ENCODE results near the gene AMD1. TPM values are rescaled to one million over a fixed set of nuclear protein-coding genes. Genes with fewer than 3 reads are reported as not detected.
A peak's percentile ranks its signal among the peaks of the same experiment; 100 is the strongest.
"Not testable (repeated sequence)": the region's sequence is repeated elsewhere in the genome, so short reads cannot be mapped to it uniquely, and the experiment has no call there.

The AMD1 gene
- total and polyA plus RNA-seq, 2 experiments from 2014 or later = 127 to 243 TPM

- TF ChIP-seq, protein P1, sequence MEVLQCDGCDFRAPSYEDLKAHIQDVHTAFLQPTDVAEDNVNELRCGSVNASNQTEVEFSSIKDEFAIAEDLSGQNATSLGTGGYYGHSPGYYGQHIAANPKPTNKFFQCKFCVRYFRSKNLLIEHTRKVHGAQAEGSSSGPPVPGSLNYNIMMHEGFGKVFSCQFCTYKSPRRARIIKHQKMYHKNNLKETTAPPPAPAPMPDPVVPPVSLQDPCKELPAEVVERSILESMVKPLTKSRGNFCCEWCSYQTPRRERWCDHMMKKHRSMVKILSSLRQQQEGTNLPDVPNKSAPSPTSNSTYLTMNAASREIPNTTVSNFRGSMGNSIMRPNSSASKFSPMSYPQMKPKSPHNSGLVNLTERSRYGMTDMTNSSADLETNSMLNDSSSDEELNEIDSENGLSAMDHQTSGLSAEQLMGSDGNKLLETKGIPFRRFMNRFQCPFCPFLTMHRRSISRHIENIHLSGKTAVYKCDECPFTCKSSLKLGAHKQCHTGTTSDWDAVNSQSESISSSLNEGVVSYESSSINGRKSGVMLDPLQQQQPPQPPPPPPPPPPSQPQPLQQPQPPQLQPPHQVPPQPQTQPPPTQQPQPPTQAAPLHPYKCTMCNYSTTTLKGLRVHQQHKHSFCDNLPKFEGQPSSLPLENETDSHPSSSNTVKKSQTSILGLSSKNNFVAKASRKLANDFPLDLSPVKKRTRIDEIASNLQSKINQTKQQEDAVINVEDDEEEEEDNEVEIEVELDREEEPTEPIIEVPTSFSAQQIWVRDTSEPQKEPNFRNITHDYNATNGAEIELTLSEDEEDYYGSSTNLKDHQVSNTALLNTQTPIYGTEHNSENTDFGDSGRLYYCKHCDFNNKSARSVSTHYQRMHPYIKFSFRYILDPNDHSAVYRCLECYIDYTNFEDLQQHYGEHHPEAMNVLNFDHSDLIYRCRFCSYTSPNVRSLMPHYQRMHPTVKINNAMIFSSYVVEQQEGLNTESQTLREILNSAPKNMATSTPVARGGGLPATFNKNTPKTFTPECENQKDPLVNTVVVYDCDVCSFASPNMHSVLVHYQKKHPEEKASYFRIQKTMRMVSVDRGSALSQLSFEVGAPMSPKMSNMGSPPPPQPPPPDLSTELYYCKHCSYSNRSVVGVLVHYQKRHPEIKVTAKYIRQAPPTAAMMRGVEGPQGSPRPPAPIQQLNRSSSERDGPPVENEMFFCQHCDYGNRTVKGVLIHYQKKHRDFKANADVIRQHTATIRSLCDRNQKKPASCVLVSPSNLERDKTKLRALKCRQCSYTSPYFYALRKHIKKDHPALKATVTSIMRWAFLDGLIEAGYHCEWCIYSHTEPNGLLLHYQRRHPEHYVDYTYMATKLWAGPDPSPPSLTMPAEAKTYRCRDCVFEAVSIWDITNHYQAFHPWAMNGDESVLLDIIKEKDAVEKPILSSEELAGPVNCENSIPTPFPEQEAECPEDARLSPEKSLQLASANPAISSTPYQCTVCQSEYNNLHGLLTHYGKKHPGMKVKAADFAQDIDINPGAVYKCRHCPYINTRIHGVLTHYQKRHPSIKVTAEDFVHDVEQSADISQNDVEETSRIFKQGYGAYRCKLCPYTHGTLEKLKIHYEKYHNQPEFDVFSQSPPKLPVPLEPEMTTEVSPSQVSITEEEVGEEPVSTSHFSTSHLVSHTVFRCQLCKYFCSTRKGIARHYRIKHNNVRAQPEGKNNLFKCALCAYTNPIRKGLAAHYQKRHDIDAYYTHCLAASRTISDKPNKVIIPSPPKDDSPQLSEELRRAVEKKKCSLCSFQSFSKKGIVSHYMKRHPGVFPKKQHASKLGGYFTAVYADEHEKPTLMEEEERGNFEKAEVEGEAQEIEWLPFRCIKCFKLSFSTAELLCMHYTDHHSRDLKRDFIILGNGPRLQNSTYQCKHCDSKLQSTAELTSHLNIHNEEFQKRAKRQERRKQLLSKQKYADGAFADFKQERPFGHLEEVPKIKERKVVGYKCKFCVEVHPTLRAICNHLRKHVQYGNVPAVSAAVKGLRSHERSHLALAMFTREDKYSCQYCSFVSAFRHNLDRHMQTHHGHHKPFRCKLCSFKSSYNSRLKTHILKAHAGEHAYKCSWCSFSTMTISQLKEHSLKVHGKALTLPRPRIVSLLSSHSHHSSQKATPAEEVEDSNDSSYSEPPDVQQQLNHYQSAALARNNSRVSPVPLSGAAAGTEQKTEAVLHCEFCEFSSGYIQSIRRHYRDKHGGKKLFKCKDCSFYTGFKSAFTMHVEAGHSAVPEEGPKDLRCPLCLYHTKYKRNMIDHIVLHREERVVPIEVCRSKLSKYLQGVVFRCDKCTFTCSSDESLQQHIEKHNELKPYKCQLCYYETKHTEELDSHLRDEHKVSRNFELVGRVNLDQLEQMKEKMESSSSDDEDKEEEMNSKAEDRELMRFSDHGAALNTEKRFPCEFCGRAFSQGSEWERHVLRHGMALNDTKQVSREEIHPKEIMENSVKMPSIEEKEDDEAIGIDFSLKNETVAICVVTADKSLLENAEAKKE (CRISPR knock-in tag; IDR thresholded peaks at IDR 0.05) = no peak
- TF ChIP-seq POLR2AphosphoS5 (IDR thresholded peaks at IDR 0.05; ENCODE audit: low read depth) = no peak
- no peak for TF ChIP-seq ETS1 (IDR thresholded peaks at IDR 0.05)
- TF ChIP-seq EZH2 (IDR thresholded peaks at IDR 0.05; ENCODE audit: low read depth, unreplicated experiment) = no peak
Measured at GRCh38 chr6:110898111-110898510, 23.5 kb downstream of the AMD1 start (continued).

DNA sequence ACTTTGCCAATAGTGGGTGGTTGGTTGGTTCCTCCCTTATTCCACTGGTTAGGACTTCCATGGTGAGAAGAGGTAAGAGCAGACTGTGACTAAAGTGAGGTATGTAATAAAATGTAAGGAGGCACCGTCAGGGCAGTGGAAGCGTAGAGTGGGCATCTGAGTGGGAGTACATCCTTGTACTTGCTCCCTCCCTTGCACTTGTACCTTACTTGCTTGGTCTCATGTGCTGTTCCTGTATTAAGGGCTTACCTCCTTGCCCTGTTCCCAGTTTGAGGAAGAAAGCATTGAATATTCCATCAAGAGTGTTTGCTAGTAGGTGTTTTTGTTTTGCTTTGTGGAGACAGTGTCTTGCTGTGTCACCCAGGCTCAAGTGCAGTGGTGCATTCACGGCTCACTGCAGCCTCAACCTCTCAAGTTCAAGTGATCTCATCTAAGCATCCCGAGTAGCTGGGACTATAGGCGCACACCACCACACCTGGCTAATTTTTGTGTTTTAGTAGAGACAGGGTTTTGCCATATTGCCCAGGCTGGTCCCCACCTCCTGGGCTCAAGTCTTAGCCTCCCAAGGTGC is 25.5 kb downstream of the AMD1 start:
- Mint-ChIP-seq H3K9me3 (peaks cover 20% of the 10 kb centered on the region), H3K36me3 (ENCODE audit: low read depth) (peaks cover 51% of the 10 kb centered on the region), H3K27ac (no peak overlapping the region), H3K4me1 (no peaks in the 10 kb centered on the region), H3K4me3 (no peak overlapping the region), H3K27me3 (ENCODE audit: insufficient read depth, low read depth, poor library complexity) (peaks cover 4% of the 10 kb centered on the region)
- H3K27ac ChIP-seq (ENCODE audit: low read depth) = peak overlapping the region; percentile 55
- H4K20me1 ChIP-seq (replicated peaks; ENCODE audit: insufficient read depth) = peaks cover 8% of the 10 kb centered on the region
- no peak for DNase-seq (ENCODE audit: low spot score)
- H2AFZ ChIP-seq = no peak overlapping the region
- H3F3A ChIP-seq (replicated peaks; ENCODE audit: low read depth) = peaks cover 12% of the 10 kb centered on the region
- ATAC-seq = peak; percentile 13
- TF ChIP-seq CTCF (conservative IDR thresholded peaks at IDR 0.05; ENCODE audit: low read depth in 2 of 2) = no peak
- TF ChIP-seq POLR2AphosphoS5 (IDR thresholded peaks at IDR 0.05; ENCODE audit: low read depth) = peak; percentile 39
- H3K79me2 ChIP-seq (replicated peaks; ENCODE audit: insufficient read depth) = no peaks in the 10 kb centered on the region
- H3K27me3 ChIP-seq (ENCODE audit: insufficient read depth) = no peaks in the 10 kb centered on the region
- peaks cover 19% of the 10 kb centered on the region for H3K36me3 ChIP-seq (ENCODE audit: insufficient read depth)
- H3K4me2 ChIP-seq = no peak overlapping the region
- no peaks in the 10 kb centered on the region; the same call in 1 of the 2 replicates for H3K4me1 ChIP-seq (ENCODE audit: insufficient read depth)
- no peak overlapping the region for H3K4me3 ChIP-seq
- no peaks in the 10 kb centered on the region for H3K9me2 ChIP-seq (ENCODE audit: insufficient read depth)

DNA sequence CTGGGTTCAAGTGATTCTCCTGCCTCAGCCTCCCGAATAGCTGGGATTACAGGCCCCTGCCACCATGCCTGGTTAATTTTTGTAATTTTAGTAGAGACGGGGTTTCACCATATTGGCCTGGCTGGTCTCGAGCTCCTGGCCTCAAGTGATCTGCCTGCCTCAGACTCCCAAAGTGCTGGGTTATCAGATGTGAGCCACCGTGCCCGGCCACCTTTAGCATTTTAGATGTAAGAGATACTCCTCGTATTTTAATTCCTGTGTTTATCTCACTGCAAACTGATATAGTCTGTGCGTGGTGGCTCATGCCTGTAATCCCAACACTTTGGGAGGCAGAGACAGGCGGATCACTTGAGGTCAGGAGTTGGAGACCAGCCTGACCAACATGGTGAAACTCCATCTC is 27.0 kb downstream of the AMD1 start:
- not testable (repeated sequence) for DNase-seq (ENCODE audit: low spot score); H3K4me3 Mint-ChIP-seq; H3K36me3 ChIP-seq (ENCODE audit: insufficient read depth); ATAC-seq; H3K27me3 Mint-ChIP-seq (ENCODE audit: insufficient read depth, low read depth, poor library complexity); H3K4me3 ChIP-seq; H3K27me3 ChIP-seq (ENCODE audit: insufficient read depth); H3K4me1 Mint-ChIP-seq; H3K9me2 ChIP-seq (ENCODE audit: insufficient read depth); H3K4me2 ChIP-seq; H4K20me1 ChIP-seq (replicated peaks; ENCODE audit: insufficient read depth); H2AFZ ChIP-seq; H3K4me1 ChIP-seq (ENCODE audit: insufficient read depth); H3K27ac Mint-ChIP-seq; H3K79me2 ChIP-seq (replicated peaks; ENCODE audit: insufficient read depth)
- peaks cover 43% of the 10 kb centered on the region for H3K36me3 Mint-ChIP-seq (ENCODE audit: low read depth)
- peaks cover 33% of the 10 kb centered on the region for H3K9me3 Mint-ChIP-seq
- H3F3A ChIP-seq (replicated peaks; ENCODE audit: low read depth) = peaks cover 11% of the 10 kb centered on the region
- peak overlapping the region; percentile 63; the same call in 1 of the 2 replicates for H3K27ac ChIP-seq (ENCODE audit: low read depth)

All from GM23338 (cell line).